8988T (cell line): ENCODE results near the gene ADGRB3.

ENCODE experiments used
- DNase-seq: peaks from one replicate; pipeline ENCODE4 v3.0.0; 2011

Gene ADGRB3

GRCh38 chr6:69155467-69155866 is 520.4 kb downstream of the ADGRB3 start:
- DNase-seq, result no peak

- no peak for DNase-seq
Measured at GRCh38 chr6:69162811-69163210, 527.7 kb downstream of the ADGRB3 start.

GRCh38 chr6:69164564-69165229 is 529.6 kb downstream of the ADGRB3 start:
- no peak for DNase-seq

- DNase-seq, result no peak
Measured at GRCh38 chr6:69179681-69180080, 544.6 kb downstream of the ADGRB3 start.

GRCh38 chr6:69180361-69181067 is 545.4 kb downstream of the ADGRB3 start:
- DNase-seq, result no peak

- DNase-seq, result no peak
Measured at GRCh38 chr6:69181964-69182363, 546.9 kb downstream of the ADGRB3 start.

GRCh38 chr6:69185276-69185675 is 550.2 kb downstream of the ADGRB3 start:
- no peak for DNase-seq

GRCh38 chr6:69202768-69203167 is 567.7 kb downstream of the ADGRB3 start:
- DNase-seq, result no peak

- no peak for DNase-seq
Measured at GRCh38 chr6:69216127-69216526, 581.0 kb downstream of the ADGRB3 start.

GRCh38 chr6:69217343-69217742 is 582.3 kb downstream of the ADGRB3 start:
- DNase-seq, result no peak

GRCh38 chr6:69220375-69220774 is 585.3 kb downstream of the ADGRB3 start:
- no peak for DNase-seq

GRCh38 chr6:69232008-69232407 is 596.9 kb downstream of the ADGRB3 start:
- no peak for DNase-seq

GRCh38 chr6:69232496-69232895 is 597.4 kb downstream of the ADGRB3 start:
- no peak for DNase-seq

- no peak for DNase-seq
Measured at GRCh38 chr6:69232911-69233448, 597.9 kb downstream of the ADGRB3 start.

GRCh38 chr6:69238067-69238466 is 603.0 kb downstream of the ADGRB3 start:
- DNase-seq, result no peak

GRCh38 chr6:69246983-69247382 is 611.9 kb downstream of the ADGRB3 start:
- DNase-seq, result no peak

- no peak for DNase-seq
Measured at GRCh38 chr6:69261010-69261409, 625.9 kb downstream of the ADGRB3 start.

- no peak for DNase-seq
Measured at GRCh38 chr6:69263297-69263696, 628.2 kb downstream of the ADGRB3 start.

GRCh38 chr6:69265090-69265489 is 630.0 kb downstream of the ADGRB3 start:
- no peak for DNase-seq

GRCh38 chr6:69265706-69266105 is 630.6 kb downstream of the ADGRB3 start:
- no peak for DNase-seq

- DNase-seq, result no peak
Measured at GRCh38 chr6:69276204-69276603, 641.1 kb downstream of the ADGRB3 start.

- no peak for DNase-seq
Measured at GRCh38 chr6:69279805-69280204, 644.7 kb downstream of the ADGRB3 start.

GRCh38 chr6:69280858-69281257 is 645.8 kb downstream of the ADGRB3 start:
- no peak for DNase-seq

GRCh38 chr6:69284176-69284730 is 649.2 kb downstream of the ADGRB3 start:
- DNase-seq, result no peak
